A549 (cell line): ENCODE data around the gene FBXL13.

Source experiments
- BHLHE40 ChIP-seq: IDR thresholded peaks from 2 replicates; pipeline ENCODE4 v1.6.1; 2012; ENCODE audit warnings: low read depth, low read length, inconsistent platforms
- CBX8 ChIP-seq: fragments of 200-600 bp; sonication (generic); IDR thresholded peaks from 2 replicates; pipeline ENCODE4 v1.6.1; 2016
- CEBPB ChIP-seq, 2 experiments: fragments of >200 bp in 1 of 2; sonication (Bioruptor Twin) in 1 of 2; formaldehyde crosslinking in 1 of 2; IDR thresholded peaks; 2 replicates each; pipeline ENCODE4 v1.6.1; 2012 to 2016
- CTCF ChIP-seq: fragments of >200 bp; sonication (Bioruptor Twin); formaldehyde crosslinking; IDR thresholded peaks from 3 replicates; pipeline ENCODE4 v1.5.1; 2016
- EHMT2 ChIP-seq: fragments of 200-600 bp; sonication (generic); IDR thresholded peaks from 2 replicates; pipeline ENCODE4 v1.6.1; 2016; ENCODE audit warnings: antibody characterized with exemption, low read depth, mild to moderate bottlenecking, moderate library complexity
- JUN ChIP-seq, 2 experiments: fragments of >200 bp; sonication (Bioruptor Twin); formaldehyde crosslinking; IDR thresholded peaks; 2 replicates in 1 of 2; 3 replicates in 1 of 2; pipeline ENCODE4 v1.6.1; 2016 to 2017
- JUNB ChIP-seq: fragments of >200 bp; sonication (Bioruptor Twin); formaldehyde crosslinking; IDR thresholded peaks from 2 replicates; pipeline ENCODE4 v1.6.1; 2016
- KDM5A ChIP-seq: fragments of 200-600 bp; sonication (generic); IDR thresholded peaks from 2 replicates; pipeline ENCODE4 v1.6.1; 2016; ENCODE audit warnings: antibody characterized with exemption, mild to moderate bottlenecking
- RFX5 ChIP-seq: fragments of 450-650 bp; IDR thresholded peaks from 2 replicates; pipeline ENCODE4 v1.7.1; 2014; ENCODE audit warnings: antibody characterized with exemption, mild to moderate bottlenecking, moderate library complexity
- TP53 ChIP-seq: fragments of 250-450 bp; sonication (Bioruptor Pico); IDR thresholded peaks from 2 replicates; pipeline ENCODE4 v1.5.0; 2021; ENCODE audit warnings: mild to moderate bottlenecking, moderate library complexity
- USF2 ChIP-seq: fragments of 450-650 bp; IDR thresholded peaks from 2 replicates; pipeline ENCODE4 v1.6.1; 2014; ENCODE audit warnings: antibody characterized with exemption

- no peak for TF ChIP-seq CTCF
- no peak for TF ChIP-seq EHMT2
- TF ChIP-seq TP53 (CRISPR knock-in tag): no peak
- no peak for TF ChIP-seq CBX8
- no peak for TF ChIP-seq CEBPB (IDR thresholded peaks at IDR 0.05)
- no peak for TF ChIP-seq USF2
- TF ChIP-seq JUN (IDR thresholded peaks at IDR 0.05): no peak
- no peak for TF ChIP-seq JUNB
- no peak for TF ChIP-seq RFX5
- no peak for TF ChIP-seq KDM5A
- TF ChIP-seq BHLHE40: no peak
These were observed 147.2 kb downstream of the FBXL13 start for GRCh38 chr7:102927312-102927933.
